ENCODE measurements around the gene AGK. TPM values are rescaled to one million over a fixed set of nuclear protein-coding genes. Genes with fewer than 3 reads are reported as not detected.
A peak's percentile ranks its signal among the peaks of the same experiment; 100 is the strongest.

The AGK gene
- total and polyA plus RNA-seq, 2 of the 8 experiments (the other 6 are each of a cell fraction or from before 2014, with no cell fraction given): 25.8 to 34.0 TPM

DNA sequence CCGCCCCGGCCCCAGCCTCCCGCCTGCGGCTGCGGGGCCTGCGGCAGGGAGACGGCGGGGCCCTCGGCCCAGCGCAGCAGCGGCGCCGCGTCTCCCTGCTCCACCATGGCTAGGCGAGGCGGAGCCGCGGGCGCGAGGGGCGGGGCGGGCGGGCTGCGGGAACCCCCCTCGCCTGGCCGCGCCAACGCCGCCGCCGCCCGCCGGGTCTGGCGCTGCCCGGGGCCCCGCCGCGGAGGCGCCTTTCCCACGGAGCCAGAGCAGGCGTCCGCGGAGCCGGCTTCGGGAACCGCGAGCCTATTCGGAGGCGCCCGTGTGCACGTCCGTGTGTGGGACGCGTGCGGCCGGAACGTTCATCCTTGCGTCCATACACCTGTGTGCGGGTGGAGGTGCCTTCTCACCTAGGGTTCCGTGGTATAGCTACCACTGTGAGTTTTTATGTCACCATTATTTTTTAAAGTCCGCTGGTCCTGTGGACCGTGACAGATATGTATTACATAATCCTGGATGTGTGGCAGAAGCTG lies 150.9 kb downstream of the AGK start, which contains the start of gene DENND11 (continued):
- TF ChIP-seq, protein P1, sequence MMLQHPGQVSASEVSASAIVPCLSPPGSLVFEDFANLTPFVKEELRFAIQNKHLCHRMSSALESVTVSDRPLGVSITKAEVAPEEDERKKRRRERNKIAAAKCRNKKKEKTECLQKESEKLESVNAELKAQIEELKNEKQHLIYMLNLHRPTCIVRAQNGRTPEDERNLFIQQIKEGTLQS (IDR thresholded peaks at IDR 0.05; ENCODE audit: insufficient read depth, low read depth, low read length): no peak
- TF ChIP-seq HDAC2 (IDR thresholded peaks at IDR 0.05; ENCODE audit: borderline replicate concordance in 1 of 2, low read depth in 2 of 2, low read length in 2 of 2) (no peak), BACH1 (IDR thresholded peaks at IDR 0.05; ENCODE audit: low read length) (peak; percentile 39; the same call in 1 of the 2 replicates), SIN3A (conservative IDR thresholded peaks at IDR 0.05 in 1 of 2, IDR thresholded peaks at IDR 0.05 in 1 of 2; ENCODE audit: low read depth in 1 of 2, low read length in 2 of 2) (0 out of 4 replicates have a peak, but pooled peaks of 1 of the 2 experiments have one; percentile 1), EP300 (IDR thresholded peaks at IDR 0.05; ENCODE audit: borderline replicate concordance in 1 of 2, low read depth in 2 of 2, low read length in 2 of 2) (no peak)
- TF ChIP-seq, protein P2, sequence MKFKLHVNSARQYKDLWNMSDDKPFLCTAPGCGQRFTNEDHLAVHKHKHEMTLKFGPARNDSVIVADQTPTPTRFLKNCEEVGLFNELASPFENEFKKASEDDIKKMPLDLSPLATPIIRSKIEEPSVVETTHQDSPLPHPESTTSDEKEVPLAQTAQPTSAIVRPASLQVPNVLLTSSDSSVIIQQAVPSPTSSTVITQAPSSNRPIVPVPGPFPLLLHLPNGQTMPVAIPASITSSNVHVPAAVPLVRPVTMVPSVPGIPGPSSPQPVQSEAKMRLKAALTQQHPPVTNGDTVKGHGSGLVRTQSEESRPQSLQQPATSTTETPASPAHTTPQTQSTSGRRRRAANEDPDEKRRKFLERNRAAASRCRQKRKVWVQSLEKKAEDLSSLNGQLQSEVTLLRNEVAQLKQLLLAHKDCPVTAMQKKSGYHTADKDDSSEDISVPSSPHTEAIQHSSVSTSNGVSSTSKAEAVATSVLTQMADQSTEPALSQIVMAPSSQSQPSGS (IDR thresholded peaks at IDR 0.05; ENCODE audit: low read length): no peak
